Measurements from ENCODE around the gene INKA1.

Gene INKA1

DNA sequence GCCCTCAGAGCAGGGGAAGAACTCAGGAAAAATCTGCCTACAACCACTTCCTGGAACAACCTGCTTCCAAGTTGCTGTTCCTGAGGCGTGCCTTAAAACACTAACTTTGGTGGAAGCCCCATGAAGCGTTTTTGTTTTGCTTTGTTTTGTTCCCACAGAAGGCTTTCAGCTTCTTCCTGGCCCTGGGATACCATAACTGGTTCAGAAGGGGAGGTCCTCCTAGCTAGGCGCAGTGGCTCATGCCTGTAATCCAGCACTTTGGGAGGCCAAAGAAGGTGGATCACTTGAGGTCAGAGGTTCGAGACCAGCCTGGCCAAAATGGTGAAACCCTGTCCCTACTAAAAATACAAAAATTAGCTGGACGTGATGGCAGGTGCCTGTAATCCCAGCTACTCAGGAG is 15.5 kb upstream of the INKA1 start:
- peak overlapping the region; percentile 95; the same call in 1 of the 2 replicates for H3K27ac ChIP-seq
- TF ChIP-seq, protein P1, sequence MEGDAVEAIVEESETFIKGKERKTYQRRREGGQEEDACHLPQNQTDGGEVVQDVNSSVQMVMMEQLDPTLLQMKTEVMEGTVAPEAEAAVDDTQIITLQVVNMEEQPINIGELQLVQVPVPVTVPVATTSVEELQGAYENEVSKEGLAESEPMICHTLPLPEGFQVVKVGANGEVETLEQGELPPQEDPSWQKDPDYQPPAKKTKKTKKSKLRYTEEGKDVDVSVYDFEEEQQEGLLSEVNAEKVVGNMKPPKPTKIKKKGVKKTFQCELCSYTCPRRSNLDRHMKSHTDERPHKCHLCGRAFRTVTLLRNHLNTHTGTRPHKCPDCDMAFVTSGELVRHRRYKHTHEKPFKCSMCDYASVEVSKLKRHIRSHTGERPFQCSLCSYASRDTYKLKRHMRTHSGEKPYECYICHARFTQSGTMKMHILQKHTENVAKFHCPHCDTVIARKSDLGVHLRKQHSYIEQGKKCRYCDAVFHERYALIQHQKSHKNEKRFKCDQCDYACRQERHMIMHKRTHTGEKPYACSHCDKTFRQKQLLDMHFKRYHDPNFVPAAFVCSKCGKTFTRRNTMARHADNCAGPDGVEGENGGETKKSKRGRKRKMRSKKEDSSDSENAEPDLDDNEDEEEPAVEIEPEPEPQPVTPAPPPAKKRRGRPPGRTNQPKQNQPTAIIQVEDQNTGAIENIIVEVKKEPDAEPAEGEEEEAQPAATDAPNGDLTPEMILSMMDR (conservative IDR thresholded peaks at IDR 0.05): no peak

DNA sequence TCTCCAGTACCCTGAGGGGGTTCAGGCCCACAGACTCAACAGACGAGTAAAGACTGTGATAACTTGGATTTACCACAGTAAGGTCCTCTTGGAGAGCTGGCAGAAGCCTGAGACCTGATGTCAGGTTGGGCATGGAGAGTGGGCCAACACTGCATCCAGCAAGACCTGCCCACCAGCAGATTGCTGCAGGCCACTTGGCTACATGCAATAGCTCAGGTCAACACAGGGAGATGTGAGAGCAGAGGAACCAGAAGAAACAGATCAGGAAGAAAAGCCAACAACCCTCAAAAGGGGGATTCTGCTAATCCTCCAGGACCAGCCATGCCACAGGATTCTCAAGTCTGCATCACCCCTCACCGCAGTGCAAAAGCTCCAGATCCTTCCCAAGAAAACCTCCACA is 15.0 kb upstream of the INKA1 start:
- H3K27ac ChIP-seq: no peak overlapping the region
- TF ChIP-seq, protein P1 (conservative IDR thresholded peaks at IDR 0.05): no peak

DNA sequence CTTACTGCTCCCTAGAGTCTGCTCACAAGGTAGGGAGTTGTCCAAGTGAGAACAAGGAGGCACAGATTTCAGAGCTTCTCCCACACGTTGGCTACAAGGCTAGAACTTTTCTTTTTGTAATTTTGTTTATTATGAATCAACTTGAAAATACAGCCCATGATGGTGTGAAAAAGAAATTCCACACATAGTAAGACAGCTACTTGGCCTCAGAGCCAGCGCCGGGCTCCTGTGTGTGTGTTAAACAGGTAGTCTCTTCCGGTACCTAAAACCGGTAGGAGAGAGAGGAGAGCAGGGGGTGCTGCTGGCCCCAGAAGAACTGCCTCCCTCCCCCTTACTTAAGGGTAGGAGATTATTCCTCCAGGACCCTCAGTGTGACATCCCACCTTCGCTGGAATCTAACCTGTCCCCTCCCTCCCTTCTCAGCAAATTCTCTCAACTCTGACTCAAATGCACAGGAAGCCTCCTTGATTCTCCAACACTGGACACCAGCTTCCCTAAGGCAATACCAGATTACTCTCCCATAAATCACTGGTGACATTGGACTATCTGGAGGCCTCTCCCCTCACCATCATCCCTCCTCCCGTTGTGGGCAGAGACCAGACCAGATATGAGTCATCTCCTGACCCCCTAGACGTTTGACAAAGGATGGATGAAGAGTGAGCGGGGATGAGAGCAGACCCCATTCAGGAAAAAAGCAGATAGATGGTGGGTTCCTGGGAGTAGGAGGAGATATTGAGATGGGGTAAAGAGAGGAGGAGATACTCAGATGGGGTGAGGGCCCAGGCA is 12.2 kb upstream of the INKA1 start:
- no peak overlapping the region for H3K27ac ChIP-seq
- TF ChIP-seq, protein P1 (conservative IDR thresholded peaks at IDR 0.05): no peak

DNA sequence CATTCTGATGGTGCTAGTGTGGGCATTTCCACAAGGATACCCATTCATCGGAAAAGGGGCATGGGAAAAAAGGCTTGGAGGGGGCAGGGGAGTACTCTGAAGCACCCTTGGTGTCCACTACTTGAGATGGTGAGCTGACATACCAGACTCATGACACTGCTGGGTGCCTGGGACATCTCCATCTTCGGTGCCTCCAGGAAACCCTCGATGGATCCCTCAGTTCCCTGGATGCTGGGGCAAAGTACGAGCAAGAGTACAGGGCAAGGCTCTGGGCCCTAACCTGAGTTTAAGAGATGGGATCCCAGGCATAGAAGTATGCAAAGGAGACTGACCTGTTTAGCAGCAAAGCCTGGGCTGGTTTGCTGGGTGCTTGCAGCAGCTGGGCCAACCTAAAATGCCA is 11.5 kb upstream of the INKA1 start:
- no peak overlapping the region for H3K27ac ChIP-seq
- TF ChIP-seq, protein P1 (conservative IDR thresholded peaks at IDR 0.05): no peak

DNA sequence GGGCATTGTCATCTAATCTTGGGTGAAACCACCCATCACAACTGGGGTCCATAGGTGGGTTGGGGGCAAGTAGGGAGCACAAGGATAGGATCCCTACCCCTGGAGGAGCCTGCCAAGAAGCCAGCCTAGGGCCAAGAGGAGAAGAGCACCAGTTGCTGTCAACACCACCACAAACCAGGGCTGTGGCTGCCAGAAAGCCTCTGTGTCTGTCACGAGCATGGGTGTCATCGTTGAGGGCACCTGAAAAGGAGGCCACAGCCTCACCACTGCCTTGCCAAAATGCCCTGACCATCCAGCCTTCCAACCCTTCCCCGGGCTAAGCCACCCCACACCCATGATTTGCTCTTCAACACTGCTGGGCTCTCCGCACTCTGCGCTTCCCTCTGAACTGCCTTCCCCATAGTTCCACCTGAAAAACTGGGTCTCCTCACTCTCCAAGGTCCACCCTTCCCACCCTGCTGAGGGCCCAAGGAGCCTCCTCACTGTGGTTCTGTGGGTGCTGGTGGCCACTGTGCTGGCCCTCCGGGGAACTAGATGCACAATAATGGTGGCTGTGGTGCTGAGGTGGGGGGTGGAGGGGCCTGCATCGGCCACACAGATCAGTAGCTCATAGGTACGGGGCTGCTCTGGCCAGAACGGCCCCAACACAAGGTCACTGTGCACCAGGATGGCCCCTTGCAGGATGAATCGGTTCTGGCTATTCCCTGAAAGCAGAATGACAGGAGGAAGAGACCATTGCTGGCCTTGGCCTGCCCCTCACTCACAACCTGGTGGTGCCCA is 10.5 kb upstream of the INKA1 start:
- TF ChIP-seq, protein P1 (conservative IDR thresholded peaks at IDR 0.05): no peak
- no peak overlapping the region for H3K27ac ChIP-seq

DNA sequence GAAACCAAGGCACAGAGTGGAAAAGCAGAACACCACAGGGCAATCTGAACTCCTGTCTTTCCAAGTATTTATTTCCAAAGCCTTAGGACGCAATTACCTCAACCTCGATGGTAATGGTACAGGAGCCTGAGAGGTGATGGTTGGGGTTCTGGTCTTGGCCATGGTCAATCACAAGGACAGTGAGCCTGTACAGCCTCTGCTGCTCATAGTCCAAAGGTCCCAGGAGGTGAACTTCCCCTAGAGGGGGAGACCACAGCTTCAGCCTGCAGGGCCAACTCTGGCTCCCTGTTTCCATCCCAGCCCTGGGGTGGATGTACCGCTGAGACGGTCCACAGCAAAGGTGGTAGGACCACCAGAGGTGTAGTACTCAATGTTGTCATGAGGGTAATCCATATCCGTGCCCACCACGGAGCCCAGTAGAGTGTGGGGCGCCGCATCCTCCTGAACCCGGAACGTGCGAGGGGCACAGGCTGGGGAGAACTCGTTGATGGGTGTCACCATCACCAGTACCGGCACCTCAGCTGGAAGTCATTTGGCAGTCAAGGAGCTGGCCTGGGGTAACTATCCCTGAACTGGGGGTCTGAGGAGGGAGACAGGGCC is 9.5 kb upstream of the INKA1 start:
- H3K27ac ChIP-seq: no peak overlapping the region
- TF ChIP-seq, protein P1 (conservative IDR thresholded peaks at IDR 0.05): no peak

DNA sequence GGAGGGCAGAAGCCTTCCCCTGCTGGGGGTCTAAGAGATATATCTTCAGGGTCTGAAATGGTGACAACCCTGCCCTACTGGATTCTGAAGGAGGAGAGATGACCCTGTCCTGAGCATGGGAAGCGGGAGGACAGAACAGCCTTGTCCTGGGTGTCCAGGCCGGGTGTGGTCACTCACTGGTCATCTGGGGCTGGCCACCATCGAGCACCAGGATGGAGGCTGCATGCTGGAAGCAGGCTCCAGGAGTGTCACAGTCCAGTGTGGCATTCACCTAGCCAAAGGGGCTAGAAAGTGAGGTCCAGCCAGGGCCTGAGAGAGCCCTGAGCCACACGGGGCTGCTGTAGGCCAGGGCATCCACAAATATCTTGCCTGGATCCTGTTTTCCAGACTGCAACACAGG is 8.6 kb upstream of the INKA1 start:
- TF ChIP-seq, protein P1 (conservative IDR thresholded peaks at IDR 0.05): no peak
- H3K27ac ChIP-seq: no peak overlapping the region

Measured in VCaP (cell line).